ENCODE measurements around the gene GOLGA8Q. TPM values are rescaled to one million over a fixed set of nuclear protein-coding genes. Genes with fewer than 3 reads are reported as not detected.
A peak's percentile ranks its signal among the peaks of the same experiment; 100 is the strongest.
"Not testable (repeated sequence)": the region's sequence is repeated elsewhere in the genome, so short reads cannot be mapped to it uniquely, and the experiment has no call there.

The GOLGA8Q gene
- total RNA-seq, 2 donors from 2014 or later: not detected

GRCh38 chr15:30598953-30599352, 47.1 kb downstream of the GOLGA8Q start:
- H3K4me1 Mint-ChIP-seq; H3K27me3 ChIP-seq (ENCODE audit: control insufficient read depth, insufficient read depth, low read length, poor library complexity, severe bottlenecking); DNase-seq; H3K9ac ChIP-seq (ENCODE audit: extremely low read depth, low read length, poor library complexity, severe bottlenecking); H3K36me3 Mint-ChIP-seq (ENCODE audit: low read depth); H3K9me3 ChIP-seq (ENCODE audit: control insufficient read depth, low read length); H3K36me3 ChIP-seq (ENCODE audit: control insufficient read depth, insufficient read depth, low read length); H3K27ac Mint-ChIP-seq; H3K4me3 Mint-ChIP-seq; H3K27me3 Mint-ChIP-seq (ENCODE audit: insufficient read depth); H3K4me1 ChIP-seq (ENCODE audit: control insufficient read depth, insufficient read depth, low read length); H3K9me3 Mint-ChIP-seq; H3K27ac ChIP-seq (ENCODE audit: low read depth, low read length); H3K4me3 ChIP-seq (ENCODE audit: low read length): not testable (repeated sequence)
- 47% methylated on average over 2 of the region's 2 CpGs; no CpG with 5 or more reads in 1 of the 2 experiments for WGBS, 2 experiments (ENCODE audit: insufficient coverage in 1 of 2, insufficient read length in 1 of 2)
- TF ChIP-seq, protein P1, sequence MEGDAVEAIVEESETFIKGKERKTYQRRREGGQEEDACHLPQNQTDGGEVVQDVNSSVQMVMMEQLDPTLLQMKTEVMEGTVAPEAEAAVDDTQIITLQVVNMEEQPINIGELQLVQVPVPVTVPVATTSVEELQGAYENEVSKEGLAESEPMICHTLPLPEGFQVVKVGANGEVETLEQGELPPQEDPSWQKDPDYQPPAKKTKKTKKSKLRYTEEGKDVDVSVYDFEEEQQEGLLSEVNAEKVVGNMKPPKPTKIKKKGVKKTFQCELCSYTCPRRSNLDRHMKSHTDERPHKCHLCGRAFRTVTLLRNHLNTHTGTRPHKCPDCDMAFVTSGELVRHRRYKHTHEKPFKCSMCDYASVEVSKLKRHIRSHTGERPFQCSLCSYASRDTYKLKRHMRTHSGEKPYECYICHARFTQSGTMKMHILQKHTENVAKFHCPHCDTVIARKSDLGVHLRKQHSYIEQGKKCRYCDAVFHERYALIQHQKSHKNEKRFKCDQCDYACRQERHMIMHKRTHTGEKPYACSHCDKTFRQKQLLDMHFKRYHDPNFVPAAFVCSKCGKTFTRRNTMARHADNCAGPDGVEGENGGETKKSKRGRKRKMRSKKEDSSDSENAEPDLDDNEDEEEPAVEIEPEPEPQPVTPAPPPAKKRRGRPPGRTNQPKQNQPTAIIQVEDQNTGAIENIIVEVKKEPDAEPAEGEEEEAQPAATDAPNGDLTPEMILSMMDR (conservative IDR thresholded peaks at IDR 0.05): peak; percentile 48

DNA sequence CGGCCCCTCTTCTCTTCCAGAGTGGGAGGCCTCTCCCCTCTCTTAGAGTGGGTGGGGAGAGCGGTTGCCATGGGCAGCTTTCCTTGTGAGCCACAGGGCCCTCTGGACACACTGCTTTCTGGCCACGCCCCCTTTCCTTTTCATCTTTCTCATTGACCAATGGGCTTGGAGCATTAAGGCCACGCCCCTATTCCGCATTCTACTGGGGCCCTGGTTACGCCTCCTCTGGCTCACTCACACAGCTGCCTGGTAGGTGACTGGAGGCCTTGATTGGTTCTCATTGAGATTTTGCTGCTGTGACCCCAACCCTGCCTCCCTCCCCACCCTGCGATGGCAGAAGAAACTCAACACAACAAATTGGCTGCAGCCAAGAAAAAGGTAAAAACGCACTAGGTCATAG, 51.9 kb downstream of the GOLGA8Q start, which contains the start of gene GOLGA8H:
Gene GOLGA8H, plus strand, starts transcription at position 233 of the 400 bp plus-strand sequence. Its CDS starts 98 bp downstream, at position 331.
- not testable (repeated sequence) for H3K36me3 ChIP-seq (ENCODE audit: control insufficient read depth, insufficient read depth, low read length); H3K27me3 Mint-ChIP-seq (ENCODE audit: insufficient read depth); H3K4me3 ChIP-seq (ENCODE audit: low read length); H3K9me3 ChIP-seq (ENCODE audit: control insufficient read depth, low read length); H3K27me3 ChIP-seq (ENCODE audit: control insufficient read depth, insufficient read depth, low read length, poor library complexity, severe bottlenecking); H3K4me1 ChIP-seq (ENCODE audit: control insufficient read depth, insufficient read depth, low read length); H3K36me3 Mint-ChIP-seq (ENCODE audit: low read depth); H3K4me1 Mint-ChIP-seq; H3K27ac ChIP-seq (ENCODE audit: low read depth, low read length); H3K27ac Mint-ChIP-seq; H3K9ac ChIP-seq (ENCODE audit: extremely low read depth, low read length, poor library complexity, severe bottlenecking); H3K9me3 Mint-ChIP-seq; H3K4me3 Mint-ChIP-seq
- DNase-seq: peak; percentile 49
- WGBS, 2 experiments (ENCODE audit: insufficient coverage in 1 of 2, insufficient read length in 1 of 2): 79 to 100% methylated on average over 1 to 6 of the region's 8 CpGs

Other genes with a start within 250 kb of the GOLGA8Q start
- gene CHRFAM7A, start 158.5 kb upstream of the GOLGA8Q start, total RNA-seq: 1 to 10 TPM; 1.1 to 1.7 TPM
- 1 to 10 TPM in 1 of 2 donors, under 1 TPM in 1; 0.31 to 1.7 TPM for gene GOLGA8R, start 137.8 kb upstream of the GOLGA8Q start, total RNA-seq
- under 1 TPM; 0.31 to 0.57 TPM for gene GOLGA8H, start 52.0 kb downstream of the GOLGA8Q start, total RNA-seq

Measured in endodermal cell (in vitro differentiated cells).